GM18520 (cell line): ENCODE measurements around the gene MCRIP2.

Experiments used
- ATAC-seq: cut with Tn5 transposase; IDR thresholded peaks from one replicate; pipeline ENCODE4 v1.9.1; 2021; ENCODE audit not compliant: unreplicated experiment

Gene MCRIP2

GRCh38 chr16:668519-669171, 27.0 kb downstream of the MCRIP2 start:
- ATAC-seq = no peak

- ATAC-seq = no peak
Measured at GRCh38 chr16:669666-670065, 28.0 kb downstream of the MCRIP2 start.

- no peak for ATAC-seq
Measured at GRCh38 chr16:670485-671352, 29.1 kb downstream of the MCRIP2 start.

- ATAC-seq = no peak
Measured at GRCh38 chr16:671353-672131, 29.9 kb downstream of the MCRIP2 start.

- no peak for ATAC-seq
Measured at GRCh38 chr16:672371-672770, 30.7 kb downstream of the MCRIP2 start.

DNA sequence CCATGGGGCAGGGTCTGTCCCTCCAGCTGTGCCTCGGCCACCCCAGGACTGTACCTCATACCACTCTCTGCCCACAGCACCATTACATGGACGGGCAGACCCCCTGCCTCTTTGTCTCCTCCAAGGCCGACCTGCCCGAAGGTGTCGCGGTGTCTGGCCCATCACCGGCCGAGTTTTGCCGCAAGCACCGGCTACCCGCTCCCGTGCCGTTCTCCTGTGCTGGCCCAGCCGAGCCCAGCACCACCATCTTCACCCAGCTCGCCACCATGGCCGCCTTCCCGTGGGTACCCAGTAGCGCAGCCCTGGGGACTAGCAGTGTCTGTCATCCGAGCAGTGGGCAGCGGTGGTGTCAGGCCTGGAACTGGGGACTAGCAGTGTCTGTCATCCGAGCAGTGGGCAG, 31.2 kb downstream of the MCRIP2 start:
- ATAC-seq = no peak

- ATAC-seq = no peak
Measured at GRCh38 chr16:673399-673991, 31.9 kb downstream of the MCRIP2 start.

DNA sequence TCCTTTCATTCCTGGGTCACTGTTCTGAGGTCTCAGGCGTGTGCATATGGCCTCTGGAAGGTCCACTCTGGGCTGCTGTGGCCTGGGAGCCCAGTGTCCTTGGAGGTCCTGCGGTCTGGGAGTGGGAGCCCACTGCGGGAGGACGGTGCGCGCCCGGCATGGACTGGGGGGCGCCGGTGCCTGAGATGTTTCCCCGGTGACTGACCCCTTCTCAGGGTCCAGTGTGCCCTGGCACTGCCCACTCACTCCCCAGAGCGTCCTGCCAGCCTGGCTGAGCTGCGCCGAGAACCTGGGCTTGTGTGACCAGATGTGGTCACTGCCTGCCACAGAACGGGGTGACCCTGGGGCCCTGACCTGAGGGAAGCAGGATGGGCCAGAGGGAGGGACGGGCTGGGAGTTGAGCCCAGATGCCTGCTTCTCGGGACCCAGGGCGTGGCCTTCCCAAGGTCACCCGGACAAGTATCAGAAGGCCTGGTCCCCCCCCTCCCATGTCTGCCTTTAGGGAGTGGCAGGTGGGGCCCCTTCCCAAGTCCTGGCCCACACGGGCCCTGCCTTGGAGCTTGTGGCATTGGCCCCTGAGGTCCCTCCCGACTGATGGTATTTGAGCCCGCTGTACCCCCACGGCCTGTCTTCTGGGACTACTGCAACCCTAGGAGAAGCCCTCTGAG, 32.7 kb downstream of the MCRIP2 start:
- ATAC-seq = no peak

DNA sequence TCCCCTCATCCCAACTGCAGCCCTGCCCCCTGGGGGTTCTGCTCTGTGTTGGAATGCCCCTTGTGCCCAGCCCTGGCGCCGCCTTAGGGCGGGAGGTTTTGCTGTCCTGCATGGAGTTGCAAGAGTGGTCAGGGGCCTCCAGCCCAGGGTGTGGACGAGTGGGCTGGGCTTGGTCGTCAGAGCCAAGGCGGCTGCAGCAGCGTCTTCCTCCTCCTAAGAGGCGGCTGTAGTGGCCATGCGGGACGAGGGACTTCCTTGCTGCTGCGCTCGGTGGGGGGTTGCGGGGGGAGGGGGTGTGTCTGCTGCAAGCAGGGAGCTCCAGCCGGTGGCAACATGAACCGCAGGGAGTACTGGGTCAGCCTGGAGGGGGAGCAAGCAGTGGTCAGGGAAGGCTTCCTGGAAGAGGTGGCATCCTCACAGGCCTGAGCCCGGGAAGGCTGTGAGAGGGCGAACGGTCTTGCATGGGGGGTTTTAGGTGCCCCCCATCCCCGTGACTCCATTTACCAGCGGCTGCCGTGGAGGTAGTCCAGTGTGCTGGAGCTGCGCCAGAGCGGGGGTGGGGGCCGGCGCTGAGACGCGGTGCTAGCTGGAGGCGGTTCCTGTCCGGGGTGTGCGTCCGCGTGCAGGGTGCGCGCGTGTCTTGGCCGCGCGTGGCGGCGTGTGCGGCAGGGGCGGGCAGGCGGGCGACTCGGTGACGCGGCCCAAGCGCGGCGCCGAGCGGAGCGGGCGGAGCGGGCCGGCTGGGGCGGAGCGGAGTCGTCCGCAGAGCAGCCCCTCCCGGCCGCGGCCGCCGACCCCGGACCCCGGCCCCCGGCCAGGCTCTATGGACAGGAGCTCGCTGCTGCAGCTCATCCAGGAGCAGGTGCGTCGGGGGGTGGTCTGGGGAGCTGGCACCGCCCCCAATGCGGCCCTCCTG, 33.6 kb downstream of the MCRIP2 start, which contains the start of gene RHBDL1:
Gene RHBDL1, plus strand, starts transcription at position 704 of the 916 bp plus-strand sequence. Its CDS starts 120 bp downstream, at position 824.
- ATAC-seq = no peak

DNA sequence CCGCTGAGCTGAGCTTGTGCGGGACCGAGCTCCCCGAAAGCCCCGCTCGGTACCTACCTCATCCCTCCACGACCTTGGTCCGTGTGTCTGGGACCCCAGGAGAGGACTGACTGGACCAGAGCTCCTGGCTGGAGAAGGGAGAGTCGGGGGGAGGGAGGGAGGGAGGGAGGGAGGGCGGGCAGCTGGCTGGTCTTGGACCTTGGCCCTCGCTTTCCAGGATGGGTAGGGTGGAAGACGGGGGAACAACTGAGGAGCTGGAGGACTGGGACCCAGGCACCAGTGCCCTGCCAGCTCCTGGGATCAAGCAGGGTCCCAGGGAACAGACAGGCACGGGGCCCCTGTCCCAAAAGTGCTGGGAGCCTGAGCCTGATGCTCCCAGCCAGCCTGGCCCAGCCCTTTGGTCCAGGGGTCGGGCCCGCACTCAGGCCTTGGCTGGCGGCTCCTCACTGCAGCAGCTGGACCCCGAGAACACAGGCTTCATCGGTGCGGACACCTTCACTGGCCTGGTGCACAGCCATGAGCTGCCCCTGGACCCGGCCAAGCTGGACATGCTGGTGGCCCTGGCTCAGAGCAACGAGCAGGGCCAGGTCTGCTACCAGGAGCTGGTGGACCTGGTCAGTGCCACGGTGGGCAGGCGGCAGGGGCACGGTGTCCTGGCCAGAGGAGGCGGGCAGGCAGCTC, 34.4 kb downstream of the MCRIP2 start:
- ATAC-seq = no peak

DNA sequence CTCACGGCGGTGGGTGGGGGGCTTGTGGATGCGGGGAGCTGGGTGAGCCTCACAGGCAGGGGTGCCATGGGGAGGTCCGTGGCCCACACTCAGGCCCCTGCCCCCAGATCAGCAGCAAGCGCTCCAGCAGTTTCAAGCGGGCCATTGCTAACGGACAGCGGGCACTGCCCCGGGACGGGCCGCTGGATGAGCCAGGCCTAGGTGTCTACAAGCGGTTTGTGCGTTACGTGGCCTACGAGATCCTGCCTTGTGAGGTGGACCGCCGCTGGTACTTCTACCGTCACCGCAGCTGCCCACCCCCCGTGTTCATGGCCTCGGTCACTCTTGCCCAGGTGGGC, 34.9 kb downstream of the MCRIP2 start:
- ATAC-seq = no peak

GRCh38 chr16:676913-677312, 35.3 kb downstream of the MCRIP2 start:
- ATAC-seq = no peak

DNA sequence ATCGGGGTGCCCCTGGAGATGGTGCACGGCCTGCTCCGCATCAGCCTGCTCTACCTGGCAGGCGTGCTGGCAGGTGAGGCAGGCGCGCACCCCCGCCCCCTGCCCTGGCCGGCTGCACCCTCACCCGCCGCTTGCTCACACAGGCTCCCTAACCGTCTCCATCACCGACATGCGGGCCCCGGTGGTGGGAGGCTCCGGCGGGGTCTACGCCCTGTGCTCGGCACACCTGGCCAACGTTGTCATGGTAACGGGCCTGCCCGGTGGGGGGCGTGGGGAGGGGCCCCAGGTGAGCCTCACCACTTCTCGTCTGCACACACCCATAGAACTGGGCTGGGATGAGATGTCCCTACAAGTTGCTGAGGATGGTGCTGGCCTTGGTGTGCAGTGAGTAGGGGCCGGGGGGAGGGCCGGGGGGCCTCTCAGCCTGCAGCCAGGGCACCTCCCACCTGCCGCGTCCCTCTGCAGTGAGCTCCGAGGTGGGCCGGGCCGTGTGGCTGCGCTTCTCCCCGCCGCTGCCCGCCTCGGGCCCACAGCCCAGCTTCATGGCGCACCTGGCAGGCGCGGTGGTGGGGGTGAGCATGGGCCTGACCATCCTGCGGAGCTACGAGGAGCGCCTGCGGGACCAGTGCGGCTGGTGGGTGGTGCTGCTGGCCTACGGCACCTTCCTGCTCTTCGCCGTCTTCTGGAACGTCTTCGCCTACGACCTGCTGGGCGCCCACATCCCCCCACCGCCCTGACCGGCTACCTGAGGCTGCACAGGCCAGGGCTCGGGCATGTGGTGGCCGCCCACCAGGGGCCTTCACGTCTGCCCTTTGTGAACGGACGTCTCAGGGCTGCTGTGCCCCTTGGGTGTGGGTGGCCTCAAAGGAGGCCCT, 35.9 kb downstream of the MCRIP2 start:
- ATAC-seq = no peak

GRCh38 chr16:678209-678857, 36.7 kb downstream of the MCRIP2 start:
- no peak for ATAC-seq

GRCh38 chr16:678858-679813, 37.5 kb downstream of the MCRIP2 start:
- ATAC-seq = no peak

- ATAC-seq = no peak
Measured at GRCh38 chr16:679814-680624, 38.4 kb downstream of the MCRIP2 start, which contains the start of gene STUB1. STUB1 (plus strand) TSS chr16:680410; CDS start chr16:680526, 116 bp downstream.
